Measurements from ENCODE around the gene CNPY1. TPM values are rescaled to one million over a fixed set of nuclear protein-coding genes. Genes with fewer than 3 reads are reported as not detected.

CNPY1 gene
- total RNA-seq, 1 donor from 2014 or later: 2.2 TPM

DNA sequence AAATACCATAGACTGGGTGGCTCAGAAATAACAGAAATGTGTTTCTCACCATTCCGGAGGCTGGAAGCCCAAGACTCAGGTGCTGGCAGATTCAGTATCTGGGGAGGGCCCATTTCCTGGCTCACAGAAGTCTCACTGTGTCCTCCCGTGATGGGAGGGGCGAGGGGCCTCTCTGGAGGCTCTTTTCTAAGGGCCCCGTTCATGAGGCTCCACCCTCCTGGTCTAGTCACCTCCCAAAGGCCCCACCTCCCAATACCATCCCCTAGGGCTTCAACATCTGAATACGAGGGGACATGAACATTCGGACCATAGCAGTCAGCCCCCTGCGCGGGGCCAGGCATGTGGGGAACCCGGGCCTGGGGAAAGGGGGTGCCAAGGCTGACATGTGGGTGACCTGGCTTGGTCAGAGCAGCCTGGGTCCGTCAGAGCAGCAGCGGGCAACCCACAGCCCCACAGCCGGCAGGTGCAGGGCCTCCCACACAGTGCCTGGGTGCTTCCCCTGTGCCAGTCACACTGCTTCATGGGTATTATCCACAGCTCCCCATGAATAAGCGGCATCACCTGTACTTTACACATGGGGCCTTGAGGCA, 13.3 kb upstream of the CNPY1 start:
- no peak for DNase-seq (ENCODE audit: low read depth)

DNA sequence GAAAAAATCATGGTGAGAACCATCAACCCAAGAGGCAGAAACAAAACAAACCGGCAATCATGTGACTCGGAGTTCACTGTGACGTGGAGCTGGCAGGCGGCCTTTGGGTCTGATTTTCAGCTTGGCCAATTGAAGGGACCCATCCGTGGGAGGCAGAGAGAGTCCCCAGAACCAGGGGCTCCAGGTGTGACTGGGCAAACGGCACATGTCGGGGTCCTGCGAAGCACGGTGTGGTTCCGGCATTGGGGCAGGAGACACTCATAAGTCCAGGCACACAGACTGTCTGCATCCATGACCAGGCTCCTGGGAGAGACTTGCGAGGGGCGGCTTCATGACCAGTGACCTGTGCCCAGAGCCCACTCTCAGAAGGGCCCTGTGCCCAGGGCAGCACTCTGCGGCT, 12.6 kb upstream of the CNPY1 start:
- no peak for DNase-seq (ENCODE audit: low read depth)

DNA sequence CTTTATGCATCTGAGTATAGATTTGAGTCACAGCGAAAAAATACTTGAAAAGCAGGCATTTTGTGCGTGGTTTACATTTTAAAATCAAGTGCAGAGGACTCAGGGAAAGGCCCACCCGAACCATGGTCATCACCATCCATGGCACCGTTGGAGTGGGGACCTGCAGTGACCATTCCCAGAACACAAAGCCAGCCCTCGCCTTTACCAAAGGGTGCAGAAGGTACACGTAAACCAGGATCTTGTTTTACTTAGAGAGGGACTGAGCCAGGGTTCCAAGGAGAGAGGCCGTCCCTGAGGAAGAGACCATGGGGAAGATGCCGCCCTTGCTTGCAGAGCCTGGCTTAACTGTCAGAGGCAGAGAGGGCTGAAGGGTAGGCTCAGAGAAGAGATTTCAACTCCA, 12.0 kb upstream of the CNPY1 start:
- DNase-seq (ENCODE audit: low read depth): no peak

DNA sequence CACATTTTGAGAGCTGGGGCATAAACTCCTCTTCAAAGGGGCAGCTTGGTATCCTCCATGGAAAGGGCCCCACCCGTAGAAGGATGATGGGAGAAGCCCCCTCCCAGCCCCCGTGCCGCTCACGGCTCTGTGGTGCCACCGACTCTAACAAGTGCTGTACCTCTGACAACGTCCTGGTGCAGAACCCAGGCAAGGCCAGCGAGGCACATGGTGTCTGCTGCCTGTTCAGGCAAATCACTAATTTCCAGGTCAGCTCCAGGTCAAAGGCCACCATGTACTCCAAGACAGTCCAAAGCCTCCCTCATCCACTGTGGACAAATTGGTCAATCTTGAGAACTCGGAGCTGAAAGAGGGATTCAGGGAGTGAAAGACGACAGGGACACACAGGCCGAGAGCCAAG, 11.4 kb upstream of the CNPY1 start:
- no peak for DNase-seq (ENCODE audit: low read depth)

DNA sequence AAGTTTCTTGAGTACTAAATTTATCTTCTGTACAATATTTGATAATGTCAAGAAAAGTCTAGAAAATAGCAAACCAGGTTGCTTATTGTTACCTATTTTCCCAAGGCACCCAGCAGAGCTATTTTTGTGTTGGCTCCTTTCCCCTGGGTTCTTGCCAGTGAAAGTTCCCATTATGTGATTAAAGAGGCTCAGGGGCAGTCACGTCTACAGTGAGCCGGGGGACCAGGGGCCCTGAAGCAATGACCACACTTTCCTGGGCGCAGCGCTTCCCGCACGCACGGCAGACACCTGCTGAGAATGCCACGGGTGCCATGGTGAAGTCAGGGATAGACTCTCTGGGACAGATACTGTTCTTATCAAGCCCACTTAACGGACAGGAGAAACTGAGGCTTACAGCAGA, 10.4 kb upstream of the CNPY1 start:
- DNase-seq (ENCODE audit: low read depth): no peak

DNA sequence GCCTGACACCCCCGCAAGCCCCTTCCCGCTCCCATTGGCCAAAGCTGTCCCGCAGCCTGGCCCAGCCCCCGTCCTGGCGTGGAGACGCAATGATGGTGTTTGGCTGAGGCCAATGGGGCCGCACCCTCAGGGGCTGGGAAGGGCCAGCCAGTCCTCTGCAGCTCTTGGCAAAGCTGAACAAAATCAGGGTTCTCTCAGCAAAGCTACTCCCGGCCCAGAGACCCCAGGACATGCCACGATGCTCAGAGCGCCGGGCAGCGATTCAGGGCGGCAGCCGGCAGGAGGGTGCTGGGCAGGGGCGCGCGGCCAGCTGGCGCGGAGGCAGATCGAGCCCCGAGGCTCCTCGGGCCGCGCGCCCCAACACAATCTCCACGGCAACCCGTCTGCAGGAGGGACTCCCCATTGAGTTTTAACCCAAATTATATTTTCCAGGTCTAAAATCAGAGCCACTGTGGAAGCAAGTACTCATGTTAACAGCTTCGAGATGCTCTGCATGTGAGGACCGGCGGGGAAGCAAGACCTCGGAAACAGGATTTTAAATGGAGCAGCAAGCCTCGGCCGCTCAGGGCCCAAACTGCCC, 8.8 kb upstream of the CNPY1 start:
- DNase-seq (ENCODE audit: low read depth): no peak

DNA sequence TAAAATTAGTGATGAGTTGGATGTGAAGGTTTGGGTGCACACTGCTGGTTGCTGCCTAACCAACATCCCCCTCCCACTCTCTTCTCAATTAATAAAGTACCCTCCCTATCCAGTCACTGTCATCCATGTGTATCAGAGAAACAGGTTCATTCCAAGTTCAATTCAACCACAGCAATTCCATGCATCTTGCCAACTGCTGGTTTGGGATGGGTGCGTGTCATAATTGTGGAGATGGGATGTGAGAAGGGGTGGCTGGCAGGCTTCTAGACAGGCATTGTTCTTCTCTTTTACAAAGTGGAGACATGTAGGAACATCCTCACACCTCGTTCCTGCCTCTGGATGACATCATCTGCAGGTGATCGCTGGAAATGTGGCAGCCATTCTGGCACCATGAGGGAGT, 7.5 kb upstream of the CNPY1 start:
- peak; percentile 51 for DNase-seq (ENCODE audit: low read depth)

DNA sequence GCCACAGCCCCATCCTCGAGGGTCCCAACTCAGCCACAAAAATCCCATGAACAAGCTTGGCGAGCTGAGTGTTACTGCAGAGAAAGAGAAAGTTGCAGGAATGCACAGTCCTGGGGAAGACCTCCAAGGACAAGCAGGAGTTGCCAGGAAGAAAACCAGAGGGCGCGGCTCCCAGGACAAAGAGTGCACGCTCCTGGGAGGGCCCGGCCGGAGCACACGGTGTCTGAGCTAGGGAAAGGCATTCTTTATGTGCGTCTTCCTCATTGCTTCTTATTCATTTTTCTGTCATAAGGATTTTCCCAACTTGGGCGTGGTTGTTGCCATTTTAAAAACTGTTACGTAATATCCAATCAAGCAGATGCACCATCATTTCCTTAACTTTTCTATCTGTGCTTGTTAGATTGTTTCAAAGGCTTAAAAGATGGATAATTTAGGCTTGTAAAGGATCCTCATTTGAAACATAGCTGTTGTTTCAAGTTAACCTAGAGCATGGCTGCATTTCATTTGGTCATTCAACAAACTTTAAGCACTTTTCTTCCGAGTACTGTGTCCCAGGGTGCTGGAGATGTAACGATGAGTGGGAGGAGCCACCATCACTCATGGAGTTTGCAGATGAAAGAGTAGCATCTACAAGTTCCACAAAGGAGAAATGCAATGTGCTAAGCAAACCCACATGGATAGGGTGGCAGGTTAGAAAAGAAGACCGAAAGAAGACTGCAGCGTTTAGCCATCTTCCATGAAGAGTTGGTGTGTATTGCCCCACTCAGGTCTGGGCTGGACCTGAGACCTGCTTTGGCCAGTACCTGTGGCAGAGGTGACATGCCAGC, 5.6 kb upstream of the CNPY1 start:
- DNase-seq (ENCODE audit: low read depth): no peak

DNA sequence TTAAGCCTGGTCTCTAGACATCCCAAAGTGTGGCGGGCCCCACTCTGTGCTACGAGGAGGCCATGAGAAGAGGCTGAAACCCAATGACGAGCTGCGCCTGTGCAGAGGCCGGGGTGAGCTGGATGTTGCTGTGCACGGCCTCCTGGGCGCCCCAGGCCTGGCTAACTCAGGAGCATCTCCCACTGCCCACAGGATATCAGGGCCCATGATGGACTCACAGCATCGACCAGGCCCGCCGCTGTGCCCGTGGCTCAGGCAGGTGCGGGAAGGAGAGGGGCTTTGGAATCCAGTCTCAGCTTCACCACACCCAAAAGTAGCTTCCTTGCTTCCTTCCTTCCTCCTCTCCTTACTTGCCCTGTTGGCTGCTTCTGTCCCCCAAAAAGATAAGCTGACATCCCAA, 4.6 kb upstream of the CNPY1 start:
- no peak for DNase-seq (ENCODE audit: low read depth)

DNA sequence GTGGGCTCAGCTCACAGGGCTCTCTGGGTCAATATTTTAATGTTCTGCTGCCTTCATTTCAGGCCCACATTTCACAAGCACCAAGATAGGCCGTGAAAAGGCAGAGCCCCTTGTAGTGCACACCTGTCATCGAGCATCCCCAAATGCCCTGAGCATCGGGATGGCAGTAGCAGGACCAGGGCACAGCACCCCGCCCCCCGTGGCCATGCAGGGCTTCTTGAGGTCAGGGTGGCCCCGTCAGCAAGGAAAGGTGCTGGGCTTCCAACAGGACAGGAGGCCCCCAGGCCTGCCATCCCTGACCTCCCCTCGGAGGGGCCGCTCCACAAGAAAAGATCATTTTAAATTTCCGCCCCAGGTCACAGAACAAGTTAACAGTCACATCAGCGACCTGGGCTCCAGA, 2.9 kb upstream of the CNPY1 start:
- no peak for DNase-seq (ENCODE audit: low read depth)

DNA sequence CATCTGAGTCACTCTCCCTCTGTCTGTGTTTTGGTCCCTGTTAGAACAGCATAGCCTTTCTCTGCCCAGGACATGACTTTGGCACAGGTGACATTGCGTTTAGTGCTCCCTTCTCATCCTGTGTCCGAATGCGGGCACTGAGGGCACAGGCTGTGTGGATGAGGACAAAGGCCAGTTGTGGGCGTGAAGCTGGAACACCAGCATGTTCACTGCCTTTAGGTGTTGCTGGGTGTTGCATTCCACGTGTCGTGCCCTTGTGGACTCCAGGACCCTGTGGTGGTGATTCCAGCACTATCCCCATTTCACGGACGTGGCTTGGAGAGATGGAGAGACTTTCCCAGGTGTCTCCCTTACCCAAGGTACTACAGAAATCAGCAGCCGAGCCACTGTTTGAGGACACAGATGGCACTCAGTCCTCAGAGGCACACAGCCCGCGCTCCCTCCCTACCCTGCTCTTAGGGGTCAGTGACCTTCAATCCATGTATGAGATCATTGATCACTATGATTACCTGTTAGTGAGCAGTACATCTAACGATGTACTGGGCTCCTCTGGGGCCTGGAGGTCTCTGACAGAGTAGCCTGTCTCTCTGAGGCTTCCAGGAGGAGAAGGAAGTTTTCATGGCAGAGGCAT, 917 bp upstream of the CNPY1 start:
- DNase-seq (ENCODE audit: low read depth): no peak

DNA sequence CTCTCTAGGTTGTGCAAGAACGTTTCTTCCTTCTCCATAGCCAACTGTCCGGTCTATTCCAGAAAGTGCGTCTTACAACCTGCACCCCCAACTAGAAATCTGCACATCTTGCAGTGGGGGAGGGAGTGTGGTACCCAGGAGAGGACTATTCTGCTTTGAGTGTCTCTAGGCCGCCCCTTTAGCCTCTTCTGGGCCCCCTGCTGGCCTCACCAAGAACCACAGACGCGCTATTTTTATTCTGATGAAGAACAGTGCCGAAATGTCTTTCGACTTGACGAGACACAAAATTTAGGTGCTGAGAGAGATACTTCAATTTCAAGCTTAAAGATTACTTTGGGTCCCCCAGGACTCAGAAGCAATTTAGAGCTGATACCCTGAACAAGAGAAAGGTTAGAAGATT, 1.0 kb downstream of the CNPY1 start:
- DNase-seq (ENCODE audit: low read depth): no peak

DNA sequence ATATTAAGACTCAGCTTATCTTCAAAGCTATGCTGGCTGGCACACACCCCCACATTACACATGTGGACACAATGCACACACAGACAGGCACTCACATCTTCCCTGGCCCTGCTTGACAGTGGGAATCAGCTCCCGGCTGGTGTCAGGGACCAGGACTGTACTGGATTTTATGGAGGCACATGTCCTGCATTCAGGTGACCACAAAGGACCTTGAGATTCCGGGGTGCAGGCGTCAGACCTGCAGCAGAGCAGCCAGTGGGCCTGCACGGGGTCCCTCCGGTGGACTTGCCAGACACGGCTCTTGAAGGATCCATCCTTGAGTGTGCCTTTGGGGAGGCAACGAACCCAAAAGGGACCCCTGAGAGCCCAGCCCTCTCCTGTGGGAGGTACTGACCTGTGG, 1.9 kb downstream of the CNPY1 start:
- DNase-seq (ENCODE audit: low read depth): no peak

DNA sequence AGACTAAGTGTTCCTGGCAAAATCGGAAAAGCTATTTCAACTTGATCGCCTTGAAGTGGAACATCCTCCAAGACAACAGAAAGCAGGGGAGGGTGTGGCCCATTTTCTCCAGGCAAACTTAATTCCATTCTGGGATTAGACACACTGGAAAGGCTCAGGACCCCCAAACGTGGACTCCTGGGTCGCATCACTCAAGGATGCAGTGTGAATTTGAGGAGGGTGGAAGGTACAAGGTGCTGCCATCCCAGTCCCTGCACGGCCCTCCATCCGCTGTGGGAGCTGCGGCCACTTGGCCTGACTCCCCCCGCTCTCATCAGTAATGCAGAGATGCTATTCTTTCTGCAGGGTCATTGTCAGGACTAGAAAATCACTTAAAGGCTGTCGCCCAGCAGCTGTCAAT, 2.4 kb downstream of the CNPY1 start:
- DNase-seq (ENCODE audit: low read depth): no peak

DNA sequence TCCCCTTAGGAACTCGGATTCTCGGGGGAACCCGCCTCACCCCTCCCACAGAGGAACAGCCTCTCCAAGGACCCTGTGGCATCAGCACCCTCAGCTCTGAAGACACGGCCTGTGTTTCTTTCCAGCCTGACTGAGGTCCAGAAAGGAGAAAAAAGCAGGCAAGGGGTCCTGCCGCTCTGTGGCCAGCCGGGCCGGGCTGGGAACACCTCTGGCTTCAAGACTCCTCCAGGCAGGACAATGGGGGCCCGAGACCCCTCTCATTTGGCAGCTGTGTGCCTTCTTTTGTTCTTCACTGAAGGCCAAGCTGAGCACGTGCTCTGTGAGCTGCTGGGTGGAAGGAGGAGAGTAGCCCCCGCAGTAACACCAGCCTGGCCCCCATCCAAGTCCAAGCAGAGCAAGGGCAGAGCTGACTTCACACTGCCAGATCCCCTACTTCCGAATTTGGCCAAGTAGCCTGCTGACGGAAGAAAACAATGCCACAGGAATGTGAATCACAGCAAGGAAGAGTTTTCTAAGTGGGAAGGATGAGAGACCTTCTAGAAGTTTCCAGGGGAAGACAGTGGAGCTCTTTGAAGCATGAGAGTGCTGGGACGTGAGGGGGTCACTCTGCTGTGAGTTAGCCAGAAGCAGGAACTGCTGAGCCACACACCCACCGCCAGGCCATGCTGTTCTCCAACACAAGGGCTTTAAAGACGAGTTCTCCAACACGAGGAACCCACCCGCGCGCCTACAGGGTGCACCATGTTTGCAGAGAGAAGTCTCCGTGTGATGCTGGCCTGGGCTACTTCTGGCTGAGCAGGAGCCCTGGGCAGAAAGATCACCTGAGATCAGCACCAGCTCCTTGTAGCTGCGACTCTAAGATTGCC, 3.1 kb downstream of the CNPY1 start:
- DNase-seq (ENCODE audit: low read depth): peak; percentile 51

DNA sequence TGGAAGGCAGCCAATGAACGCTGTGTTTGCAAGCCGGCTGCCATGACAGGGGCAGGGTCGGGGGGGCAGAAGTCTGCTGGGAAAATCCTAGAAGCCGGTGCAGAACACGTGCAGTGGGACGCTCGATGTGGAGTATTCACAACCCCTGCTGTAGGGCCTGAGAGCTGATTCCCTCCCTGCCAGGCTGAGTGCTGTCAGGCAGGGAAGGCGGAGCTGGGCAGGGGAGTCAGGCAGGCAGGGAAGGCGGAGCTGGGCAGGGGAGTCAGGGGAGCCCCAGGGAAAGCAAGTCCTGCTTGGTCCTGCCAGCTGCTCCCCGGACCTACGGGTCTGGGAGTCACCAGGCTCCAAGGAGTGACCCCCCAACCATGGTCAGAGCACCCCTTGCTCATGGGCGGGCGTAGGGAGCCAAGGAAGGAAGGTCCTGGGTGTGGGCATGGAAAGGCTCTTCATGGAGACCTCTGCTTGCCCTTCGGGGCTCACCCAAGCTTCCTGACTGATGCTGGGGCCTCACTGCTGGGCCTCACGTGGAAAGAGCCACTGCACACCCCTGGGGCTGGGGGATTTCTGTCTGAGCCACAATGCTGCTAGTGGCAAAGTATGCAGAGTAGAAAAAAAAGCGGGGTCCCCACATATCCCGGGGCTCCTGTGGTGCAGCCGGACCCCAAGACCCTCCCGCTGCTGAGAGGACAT, 4.2 kb downstream of the CNPY1 start:
- no peak for DNase-seq (ENCODE audit: low read depth)

DNA sequence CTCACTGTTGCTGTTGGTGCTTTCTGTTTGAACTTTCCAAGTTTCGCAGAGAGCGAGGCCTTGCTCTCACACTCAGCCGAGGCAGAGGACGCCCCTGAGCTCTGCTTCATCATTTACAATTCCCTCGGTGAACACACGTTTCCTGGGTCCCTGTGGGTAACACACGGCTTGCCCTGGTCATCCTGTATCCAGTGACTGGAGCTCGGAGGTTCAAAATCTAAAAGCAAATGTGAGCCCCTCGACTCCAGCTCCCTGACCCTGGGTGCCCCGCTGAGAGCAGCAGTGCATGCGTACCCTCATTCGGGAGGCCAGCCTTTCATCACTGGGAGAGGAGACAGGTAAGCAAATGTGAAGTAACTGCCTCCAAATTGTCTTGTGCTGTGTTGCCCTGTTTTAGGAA, 5.8 kb downstream of the CNPY1 start:
- no peak for DNase-seq (ENCODE audit: low read depth)

DNA sequence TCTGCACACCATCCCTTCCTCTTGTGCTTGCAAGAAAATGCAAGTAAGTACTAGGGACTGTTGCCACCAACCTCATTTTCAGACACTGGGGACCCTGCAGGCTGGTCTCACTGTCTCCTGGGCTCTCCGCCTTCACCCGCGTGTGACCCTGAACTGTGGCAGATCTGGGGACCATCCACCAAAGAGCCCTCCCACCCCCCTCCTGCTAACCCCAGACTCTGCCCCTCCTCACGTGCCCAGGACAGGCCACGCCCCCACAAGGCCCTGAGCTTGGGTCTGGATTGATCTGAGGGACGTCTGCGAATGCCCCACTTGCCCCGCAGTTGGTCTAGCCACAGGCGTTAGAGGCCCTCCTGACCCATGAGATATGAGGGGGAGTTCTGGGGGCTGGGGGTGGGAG, 8.1 kb downstream of the CNPY1 start:
- DNase-seq (ENCODE audit: low read depth): no peak

DNA sequence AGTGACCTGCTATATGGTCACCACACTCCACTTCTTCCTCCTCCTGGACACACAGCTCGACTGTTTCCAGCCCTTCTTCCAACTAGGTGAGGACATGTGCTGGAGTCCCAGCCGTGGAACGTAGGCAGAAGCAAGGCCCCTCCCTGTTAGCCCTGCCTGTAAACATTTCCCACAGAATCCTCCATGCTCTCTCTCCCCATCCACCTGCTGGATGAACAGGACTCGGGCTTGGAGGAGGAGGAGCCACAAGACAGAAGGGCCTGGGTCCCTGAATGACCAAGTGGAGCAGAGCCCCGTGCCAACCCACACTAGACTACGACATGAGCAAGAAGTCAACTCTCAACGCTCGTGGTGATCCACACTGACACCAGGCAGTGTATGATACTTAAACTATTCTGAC, 9.9 kb downstream of the CNPY1 start:
- DNase-seq (ENCODE audit: low read depth): no peak

DNA sequence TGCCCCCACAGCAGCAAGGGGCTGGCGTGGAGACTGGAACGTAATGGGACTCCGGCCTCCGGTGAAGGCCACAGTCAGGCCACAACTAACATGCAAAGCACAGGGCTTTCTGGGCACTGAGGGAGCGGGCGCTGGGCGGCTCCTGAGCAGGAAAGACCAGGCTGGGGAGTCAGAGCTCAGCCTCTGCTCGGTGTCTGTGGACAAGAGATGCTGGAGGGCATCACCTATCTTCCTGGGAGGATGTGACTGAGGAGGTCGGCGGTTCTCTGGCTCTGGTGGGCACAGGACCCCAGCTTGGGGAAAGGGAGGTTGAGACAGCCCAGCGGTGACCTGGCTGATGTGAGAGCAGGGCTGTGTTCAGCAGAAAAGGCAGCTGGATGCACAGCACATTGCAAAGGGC, 11.7 kb downstream of the CNPY1 start:
- no peak for DNase-seq (ENCODE audit: low read depth)

All from myocyte (in vitro differentiated cells).